SK-N-SH treated with all-trans-retinoic acid at 6 μM for 48 hours (cell line): ENCODE results near the gene BIN1.

Source experiments
- ATAC-seq: fragments of 200-7000 bp; cut with Tn5 transposase; 3 replicates; pipeline ENCODE4 v1.9.1; 2020; ENCODE audit warnings: mild to moderate bottlenecking, moderate library complexity
- ARNTL ChIP-seq: fragments of 450-650 bp; formaldehyde crosslinking; IDR thresholded peaks from 2 replicates; pipeline ENCODE4 v1.5.0; 2020; ENCODE audit warnings: low read depth, mild to moderate bottlenecking, moderate library complexity, borderline replicate concordance
- BACH2 ChIP-seq: fragments of 250-450 bp; sonication (Bioruptor Pico); IDR thresholded peaks from 2 replicates; pipeline ENCODE4 v1.9.0; 2021; ENCODE audit warnings: mild to moderate bottlenecking, borderline replicate concordance
- ESRRG ChIP-seq: fragments of 250-450 bp; sonication (Bioruptor Pico); IDR thresholded peaks from 2 replicates; pipeline ENCODE4 v1.6.1; 2021; ENCODE audit warnings: mild to moderate bottlenecking
- GLIS3 ChIP-seq: fragments of 250-450 bp; sonication (Bioruptor Pico); IDR thresholded peaks from 2 replicates; pipeline ENCODE4 v1.5.0; 2020; ENCODE audit warnings: mild to moderate bottlenecking, moderate library complexity
- ISL1 ChIP-seq: fragments of 250-450 bp; sonication (Bioruptor Pico); IDR thresholded peaks from 2 replicates; pipeline ENCODE4 v2.1.2; 2022; ENCODE audit warnings: mild to moderate bottlenecking, moderate library complexity
- OSR1 ChIP-seq: fragments of 250-450 bp; sonication (Bioruptor Pico); IDR thresholded peaks from 2 replicates; pipeline ENCODE4 v1.8.0; 2022; ENCODE audit warnings: moderate library complexity, mild to moderate bottlenecking, inconsistent platforms
- PPARA ChIP-seq: fragments of 250-450 bp; sonication (Bioruptor Pico); IDR thresholded peaks from 2 replicates; pipeline ENCODE4 v1.5.0; 2020; ENCODE audit warnings: mild to moderate bottlenecking, borderline replicate concordance
- RARB ChIP-seq: fragments of 250-450 bp; sonication (Bioruptor Pico); IDR thresholded peaks from 2 replicates; pipeline ENCODE4 v1.8.0; 2021; ENCODE audit warnings: mild to moderate bottlenecking, moderate library complexity
- SNAI2 ChIP-seq: fragments of 250-450 bp; sonication (Bioruptor Pico); IDR thresholded peaks from 2 replicates; pipeline ENCODE4 v1.5.0; 2020; ENCODE audit warnings: mild to moderate bottlenecking, moderate library complexity
- TCF4 ChIP-seq: fragments of 250-450 bp; sonication (Bioruptor Pico); IDR thresholded peaks from 2 replicates; pipeline ENCODE4 v1.8.0; 2021; ENCODE audit warnings: mild to moderate bottlenecking, moderate library complexity, borderline replicate concordance
- TOX ChIP-seq: fragments of 250-450 bp; sonication (Bioruptor Pico); IDR thresholded peaks from 2 replicates; pipeline ENCODE4 v1.8.0; 2021; ENCODE audit warnings: mild to moderate bottlenecking, moderate library complexity, borderline replicate concordance
- ZC3H10 ChIP-seq: fragments of 250-450 bp; sonication (Bioruptor Pico); IDR thresholded peaks from 2 replicates; pipeline ENCODE4 v1.5.1; 2021; ENCODE audit warnings: mild to moderate bottlenecking, moderate library complexity
- ZFP3 ChIP-seq: fragments of 250-450 bp; sonication (Bioruptor Pico); IDR thresholded peaks from 2 replicates; pipeline ENCODE4 v1.5.0; 2020; ENCODE audit warnings: mild to moderate bottlenecking, moderate library complexity
- ZFP30 ChIP-seq: fragments of 450-650 bp; formaldehyde crosslinking; IDR thresholded peaks from 2 replicates; pipeline ENCODE4 v1.5.0; 2022; ENCODE audit warnings: mild to moderate bottlenecking, moderate library complexity
- ZNF565 ChIP-seq: fragments of 450-650 bp; formaldehyde crosslinking; conservative IDR thresholded peaks from 2 replicates; pipeline ENCODE4 v1.5.0; 2020; ENCODE audit warnings: low read depth, mild to moderate bottlenecking, moderate library complexity
- ZNF70 ChIP-seq: fragments of 450-650 bp; formaldehyde crosslinking; IDR thresholded peaks from 2 replicates; pipeline ENCODE4 v1.5.0; 2020; ENCODE audit warnings: mild to moderate bottlenecking, moderate library complexity
- ZNF8 ChIP-seq: fragments of 450-650 bp; formaldehyde crosslinking; IDR thresholded peaks from 2 replicates; pipeline ENCODE4 v1.5.0; 2020; ENCODE audit warnings: mild to moderate bottlenecking, moderate library complexity
- TF ChIP-seq, protein P1 (sequence below): fragments of 250-450 bp; sonication (Bioruptor Pico); IDR thresholded peaks from 2 replicates; pipeline ENCODE4 v1.5.0; 2020; ENCODE audit warnings: mild to moderate bottlenecking, moderate library complexity
- TF ChIP-seq, protein P2 (sequence below): fragments of 250-450 bp; sonication (Bioruptor Pico); IDR thresholded peaks from 2 replicates; pipeline ENCODE4 v1.8.0; 2020; ENCODE audit warnings: mild to moderate bottlenecking, moderate library complexity, borderline replicate concordance
- TF ChIP-seq, protein P3 (sequence below): fragments of 250-450 bp; sonication (Bioruptor Pico); IDR thresholded peaks from 2 replicates; pipeline ENCODE4 v1.5.1; 2020; ENCODE audit warnings: low read depth, mild to moderate bottlenecking, moderate library complexity
- TF ChIP-seq, protein P4 (sequence below): fragments of 250-450 bp; sonication (Bioruptor Pico); IDR thresholded peaks from 2 replicates; pipeline ENCODE4 v1.8.0; 2021; ENCODE audit warnings: low read depth, mild to moderate bottlenecking, moderate library complexity, borderline replicate concordance

Gene BIN1

DNA sequence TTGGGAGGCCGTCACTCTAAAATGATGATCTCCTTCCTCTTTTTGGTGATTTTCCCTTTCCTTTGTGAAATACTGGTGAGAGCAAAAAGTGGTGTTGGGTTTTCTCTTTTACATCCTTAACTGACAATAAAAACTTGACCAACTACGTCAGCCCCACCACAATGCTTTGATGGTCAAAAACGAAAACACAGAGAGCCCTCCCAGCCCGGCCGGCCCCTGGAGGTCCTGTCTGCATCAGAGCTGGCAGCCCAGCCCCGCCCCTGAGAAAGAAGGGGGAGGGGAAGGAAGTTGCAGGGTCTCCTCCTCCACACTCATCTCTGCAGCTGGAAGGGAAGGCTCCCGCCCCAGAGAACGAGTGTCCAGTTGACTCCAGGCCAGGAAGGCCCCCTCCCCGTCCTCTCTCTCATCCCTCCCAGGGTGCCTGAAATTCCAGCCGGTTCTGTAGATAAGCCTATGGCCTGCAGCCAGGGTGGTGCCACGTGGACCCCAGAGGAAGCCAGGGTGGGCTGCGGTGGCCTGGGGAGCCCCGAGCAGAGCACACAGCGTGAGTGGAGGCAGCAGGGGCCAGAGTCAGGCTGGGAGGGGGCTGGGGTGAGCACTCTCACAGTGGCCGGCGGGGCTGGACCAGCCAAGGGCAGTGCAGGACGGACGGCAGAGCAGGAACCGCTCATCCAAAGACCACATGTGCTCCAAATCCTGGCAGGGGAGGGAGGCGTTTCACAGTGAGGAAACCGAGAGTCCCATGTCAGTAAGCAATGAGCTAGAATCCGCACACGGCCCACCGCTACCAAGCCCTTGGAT lies 19.8 kb downstream of the BIN1 start:
- TF ChIP-seq BACH2 (CRISPR knock-in tag) (no peak), GLIS3 (CRISPR knock-in tag) (no peak), ESRRG (no peak), ISL1 (no peak), ZNF70 (CRISPR knock-in tag) (no peak), ZFP30 (CRISPR knock-in tag) (no peak), TCF4 (CRISPR knock-in tag) (peak; percentile 49; the same call in 1 of the 2 replicates), ZNF8 (CRISPR knock-in tag) (no peak)
- TF ChIP-seq, protein P1, sequence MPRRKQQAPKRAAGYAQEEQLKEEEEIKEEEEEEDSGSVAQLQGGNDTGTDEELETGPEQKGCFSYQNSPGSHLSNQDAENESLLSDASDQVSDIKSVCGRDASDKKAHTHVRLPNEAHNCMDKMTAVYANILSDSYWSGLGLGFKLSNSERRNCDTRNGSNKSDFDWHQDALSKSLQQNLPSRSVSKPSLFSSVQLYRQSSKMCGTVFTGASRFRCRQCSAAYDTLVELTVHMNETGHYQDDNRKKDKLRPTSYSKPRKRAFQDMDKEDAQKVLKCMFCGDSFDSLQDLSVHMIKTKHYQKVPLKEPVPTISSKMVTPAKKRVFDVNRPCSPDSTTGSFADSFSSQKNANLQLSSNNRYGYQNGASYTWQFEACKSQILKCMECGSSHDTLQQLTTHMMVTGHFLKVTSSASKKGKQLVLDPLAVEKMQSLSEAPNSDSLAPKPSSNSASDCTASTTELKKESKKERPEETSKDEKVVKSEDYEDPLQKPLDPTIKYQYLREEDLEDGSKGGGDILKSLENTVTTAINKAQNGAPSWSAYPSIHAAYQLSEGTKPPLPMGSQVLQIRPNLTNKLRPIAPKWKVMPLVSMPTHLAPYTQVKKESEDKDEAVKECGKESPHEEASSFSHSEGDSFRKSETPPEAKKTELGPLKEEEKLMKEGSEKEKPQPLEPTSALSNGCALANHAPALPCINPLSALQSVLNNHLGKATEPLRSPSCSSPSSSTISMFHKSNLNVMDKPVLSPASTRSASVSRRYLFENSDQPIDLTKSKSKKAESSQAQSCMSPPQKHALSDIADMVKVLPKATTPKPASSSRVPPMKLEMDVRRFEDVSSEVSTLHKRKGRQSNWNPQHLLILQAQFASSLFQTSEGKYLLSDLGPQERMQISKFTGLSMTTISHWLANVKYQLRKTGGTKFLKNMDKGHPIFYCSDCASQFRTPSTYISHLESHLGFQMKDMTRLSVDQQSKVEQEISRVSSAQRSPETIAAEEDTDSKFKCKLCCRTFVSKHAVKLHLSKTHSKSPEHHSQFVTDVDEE = 0 out of 2 replicates have a peak, but pooled peaks have one; percentile 30
- TF ChIP-seq, protein P2, sequence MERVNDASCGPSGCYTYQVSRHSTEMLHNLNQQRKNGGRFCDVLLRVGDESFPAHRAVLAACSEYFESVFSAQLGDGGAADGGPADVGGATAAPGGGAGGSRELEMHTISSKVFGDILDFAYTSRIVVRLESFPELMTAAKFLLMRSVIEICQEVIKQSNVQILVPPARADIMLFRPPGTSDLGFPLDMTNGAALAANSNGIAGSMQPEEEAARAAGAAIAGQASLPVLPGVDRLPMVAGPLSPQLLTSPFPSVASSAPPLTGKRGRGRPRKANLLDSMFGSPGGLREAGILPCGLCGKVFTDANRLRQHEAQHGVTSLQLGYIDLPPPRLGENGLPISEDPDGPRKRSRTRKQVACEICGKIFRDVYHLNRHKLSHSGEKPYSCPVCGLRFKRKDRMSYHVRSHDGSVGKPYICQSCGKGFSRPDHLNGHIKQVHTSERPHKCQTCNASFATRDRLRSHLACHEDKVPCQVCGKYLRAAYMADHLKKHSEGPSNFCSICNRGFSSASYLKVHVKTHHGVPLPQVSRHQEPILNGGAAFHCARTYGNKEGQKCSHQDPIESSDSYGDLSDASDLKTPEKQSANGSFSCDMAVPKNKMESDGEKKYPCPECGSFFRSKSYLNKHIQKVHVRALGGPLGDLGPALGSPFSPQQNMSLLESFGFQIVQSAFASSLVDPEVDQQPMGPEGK (CRISPR knock-in tag) = peak; percentile 43; the same call in 1 of the 2 replicates
- TF ChIP-seq, protein P3, sequence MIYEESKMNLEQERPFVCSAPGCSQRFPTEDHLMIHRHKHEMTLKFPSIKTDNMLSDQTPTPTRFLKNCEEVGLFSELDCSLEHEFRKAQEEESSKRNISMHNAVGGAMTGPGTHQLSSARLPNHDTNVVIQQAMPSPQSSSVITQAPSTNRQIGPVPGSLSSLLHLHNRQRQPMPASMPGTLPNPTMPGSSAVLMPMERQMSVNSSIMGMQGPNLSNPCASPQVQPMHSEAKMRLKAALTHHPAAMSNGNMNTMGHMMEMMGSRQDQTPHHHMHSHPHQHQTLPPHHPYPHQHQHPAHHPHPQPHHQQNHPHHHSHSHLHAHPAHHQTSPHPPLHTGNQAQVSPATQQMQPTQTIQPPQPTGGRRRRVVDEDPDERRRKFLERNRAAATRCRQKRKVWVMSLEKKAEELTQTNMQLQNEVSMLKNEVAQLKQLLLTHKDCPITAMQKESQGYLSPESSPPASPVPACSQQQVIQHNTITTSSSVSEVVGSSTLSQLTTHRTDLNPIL (CRISPR knock-in tag) = no peak
- TF ChIP-seq, all 23 proteins: peak for 3
- peak; percentile 53 for ATAC-seq

DNA sequence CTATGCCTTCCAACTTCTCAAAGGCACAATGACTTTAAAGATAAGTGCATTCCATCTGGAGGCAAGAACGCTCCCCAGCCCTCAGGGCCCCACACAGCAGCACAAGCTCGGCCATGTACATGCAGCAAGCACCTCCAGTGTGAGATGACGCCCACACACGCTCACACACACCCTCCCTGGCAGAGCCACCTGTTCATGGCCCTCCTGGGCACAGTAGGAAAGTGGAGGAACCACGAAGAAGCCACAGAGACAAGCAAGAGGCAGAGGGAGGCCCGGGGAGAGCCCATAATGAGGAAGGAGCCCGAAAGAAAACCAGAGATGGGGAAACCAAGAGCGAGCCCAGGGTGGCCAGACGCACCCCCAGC lies 21.7 kb downstream of the BIN1 start:
- TF ChIP-seq ZNF8 (CRISPR knock-in tag) = no peak
- no peak for TF ChIP-seq ZC3H10 (CRISPR knock-in tag)
- TF ChIP-seq SNAI2 (CRISPR knock-in tag) = no peak
- TF ChIP-seq, protein P3 (CRISPR knock-in tag) = no peak
- TF ChIP-seq ARNTL = no peak
- no peak for TF ChIP-seq GLIS3 (CRISPR knock-in tag)
- no peak for TF ChIP-seq RARB
- no peak for TF ChIP-seq ZFP30 (CRISPR knock-in tag)
- TF ChIP-seq, protein P1 = no peak
- TF ChIP-seq PPARA (CRISPR knock-in tag) = no peak
- TF ChIP-seq, protein P2 (CRISPR knock-in tag) = no peak
- TF ChIP-seq OSR1 = no peak
- TF ChIP-seq, protein P4, sequence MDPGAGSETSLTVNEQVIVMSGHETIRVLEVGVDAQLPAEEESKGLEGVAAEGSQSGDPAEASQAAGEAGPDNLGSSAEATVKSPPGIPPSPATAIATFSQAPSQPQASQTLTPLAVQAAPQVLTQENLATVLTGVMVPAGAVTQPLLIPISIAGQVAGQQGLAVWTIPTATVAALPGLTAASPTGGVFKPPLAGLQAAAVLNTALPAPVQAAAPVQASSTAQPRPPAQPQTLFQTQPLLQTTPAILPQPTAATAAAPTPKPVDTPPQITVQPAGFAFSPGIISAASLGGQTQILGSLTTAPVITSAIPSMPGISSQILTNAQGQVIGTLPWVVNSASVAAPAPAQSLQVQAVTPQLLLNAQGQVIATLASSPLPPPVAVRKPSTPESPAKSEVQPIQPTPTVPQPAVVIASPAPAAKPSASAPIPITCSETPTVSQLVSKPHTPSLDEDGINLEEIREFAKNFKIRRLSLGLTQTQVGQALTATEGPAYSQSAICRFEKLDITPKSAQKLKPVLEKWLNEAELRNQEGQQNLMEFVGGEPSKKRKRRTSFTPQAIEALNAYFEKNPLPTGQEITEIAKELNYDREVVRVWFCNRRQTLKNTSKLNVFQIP = no peak
- no peak for TF ChIP-seq TOX (CRISPR knock-in tag)
- no peak for TF ChIP-seq ZFP3 (CRISPR knock-in tag)
- no peak for TF ChIP-seq ZNF565
- TF ChIP-seq ESRRG = no peak
- TF ChIP-seq BACH2 (CRISPR knock-in tag) = no peak
- TF ChIP-seq, all 23 proteins: peak for 0
- no peak for ATAC-seq
